Rectal smooth muscle tissue (tissue), 1 donor: Measurements from ENCODE around the gene PTPRZ1.
A peak's percentile ranks its signal among the peaks of the same experiment; 100 is the strongest.

Experiments used
- H3K27ac ChIP-seq: one replicate; pipeline ENCODE4 v1.7.0; 2013; ENCODE audit warnings: low read depth, low read length, inconsistent platforms
- H3K27me3 ChIP-seq: one replicate; pipeline ENCODE4 v1.7.0; 2013; ENCODE audit warnings: low read length; ENCODE audit not compliant: control insufficient read depth, insufficient read depth
- H3K36me3 ChIP-seq: one replicate; pipeline ENCODE4 v1.7.0; 2013; ENCODE audit warnings: low read length; ENCODE audit not compliant: control insufficient read depth, insufficient read depth
- H3K4me1 ChIP-seq: one replicate; pipeline ENCODE4 v1.7.0; 2013; ENCODE audit warnings: low read length; ENCODE audit not compliant: control insufficient read depth, insufficient read depth
- H3K4me3 ChIP-seq: one replicate; pipeline ENCODE4 v1.7.0; 2013; ENCODE audit warnings: low read length
- H3K9ac ChIP-seq: one replicate; pipeline ENCODE4 v1.7.0; 2013; ENCODE audit warnings: low read length

PTPRZ1 gene

GRCh38 chr7:121872831-121873288, at the start of gene PTPRZ1:
TSS of gene PTPRZ1 (plus strand) at chr7:121873161. CDS start at chr7:121873500, 339 bp downstream.
- H3K4me3 ChIP-seq = peak within 1 kb of the TSS; percentile 60
- no peaks in the 10 kb centered on the region for H3K4me1 ChIP-seq
- no peaks in the 10 kb centered on the region for H3K27me3 ChIP-seq
- H3K27ac ChIP-seq = no peak within 1 kb of the TSS
- H3K36me3 ChIP-seq = no peaks in the 10 kb centered on the region
- H3K9ac ChIP-seq = no peak within 1 kb of the TSS

DNA sequence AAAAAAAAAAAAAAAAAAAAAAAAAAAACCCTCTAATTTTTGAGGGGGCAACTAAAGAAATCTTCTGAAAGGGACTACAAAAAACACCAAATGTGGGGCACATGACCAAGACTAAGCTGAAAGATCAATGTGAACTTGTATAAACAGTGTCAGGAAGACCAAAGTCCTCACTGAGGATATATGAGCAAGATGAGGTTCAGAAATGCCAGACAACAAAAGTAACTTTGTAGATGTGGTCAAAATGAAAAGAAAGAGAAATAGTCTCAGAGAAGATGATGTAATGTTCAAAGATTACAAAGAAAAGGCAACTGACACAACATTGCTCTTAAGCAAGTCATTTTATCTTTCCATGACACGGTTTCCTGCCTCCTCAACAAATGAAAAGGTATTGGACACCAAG, 48.7 kb upstream of the PTPRZ1 start:
- Histone ChIP-seq H3K4me3 (no peak overlapping the region), H3K4me1 (no peaks in the 10 kb centered on the region), H3K9ac (no peak overlapping the region), H3K36me3 (no peaks in the 10 kb centered on the region), H3K27me3 (no peaks in the 10 kb centered on the region), H3K27ac (no peak overlapping the region)

GRCh38 chr7:121831351-121831750, 41.6 kb upstream of the PTPRZ1 start:
- no peaks in the 10 kb centered on the region for H3K36me3 ChIP-seq
- H3K27ac ChIP-seq = peak overlapping the region; percentile 57
- no peak overlapping the region for H3K4me3 ChIP-seq
- H3K4me1 ChIP-seq = peaks cover 2% of the 10 kb centered on the region
- H3K9ac ChIP-seq = no peak overlapping the region
- H3K27me3 ChIP-seq = no peaks in the 10 kb centered on the region

DNA sequence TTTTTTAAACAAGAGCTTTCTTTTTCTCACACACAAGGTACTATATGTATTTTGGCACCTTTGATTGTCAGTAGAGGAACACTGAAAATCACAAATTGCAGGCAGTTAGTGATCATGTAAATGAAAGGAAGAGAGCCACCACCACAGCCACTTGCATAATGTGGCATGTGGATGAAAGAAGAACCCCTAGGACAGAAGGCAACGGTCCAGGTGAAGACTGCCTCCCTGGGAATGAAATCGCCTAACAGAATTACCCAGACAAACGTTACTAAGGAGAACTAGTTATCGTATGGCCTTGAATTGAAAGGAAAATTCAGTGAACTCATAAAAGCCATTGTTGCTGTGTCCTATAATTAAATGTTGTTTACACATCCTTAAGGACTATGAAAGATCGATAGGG, 41.2 kb upstream of the PTPRZ1 start:
- peak overlapping the region; percentile 57 for H3K27ac ChIP-seq
- H3K4me1 ChIP-seq = peaks cover 2% of the 10 kb centered on the region
- no peak overlapping the region for H3K4me3 ChIP-seq
- no peaks in the 10 kb centered on the region for H3K36me3 ChIP-seq
- H3K27me3 ChIP-seq = no peaks in the 10 kb centered on the region
- H3K9ac ChIP-seq = no peak overlapping the region

DNA sequence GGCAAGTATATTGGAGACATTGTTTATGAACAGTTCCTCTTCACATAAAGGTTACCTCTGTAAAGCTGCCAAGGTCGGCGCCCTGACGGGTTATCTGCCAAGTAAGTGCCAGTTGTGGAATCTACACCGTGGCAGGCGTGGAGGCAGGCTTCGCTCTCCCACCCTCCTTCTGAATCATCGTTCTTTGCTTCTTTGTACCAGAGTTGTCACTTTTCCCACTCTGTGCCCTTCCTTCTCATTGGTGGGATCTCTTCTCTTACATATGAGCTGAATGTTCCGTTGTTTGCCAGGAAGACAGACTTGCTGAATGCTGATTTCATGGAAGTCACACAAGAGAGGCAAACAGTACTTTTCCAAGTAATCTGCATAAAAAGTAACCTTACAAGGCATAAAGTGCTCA, 40.6 kb upstream of the PTPRZ1 start:
- Histone ChIP-seq H3K36me3 (no peaks in the 10 kb centered on the region), H3K27me3 (no peaks in the 10 kb centered on the region), H3K4me3 (no peak overlapping the region), H3K9ac (no peak overlapping the region), H3K4me1 (peaks cover 2% of the 10 kb centered on the region), H3K27ac (no peak overlapping the region)

GRCh38 chr7:121833991-121834390, 39.0 kb upstream of the PTPRZ1 start:
- peaks cover 2% of the 10 kb centered on the region for H3K4me1 ChIP-seq
- no peaks in the 10 kb centered on the region for H3K36me3 ChIP-seq
- no peak overlapping the region for H3K27ac ChIP-seq
- H3K9ac ChIP-seq = no peak overlapping the region
- H3K27me3 ChIP-seq = no peaks in the 10 kb centered on the region
- H3K4me3 ChIP-seq = no peak overlapping the region

GRCh38 chr7:121837462-121837861, 35.5 kb upstream of the PTPRZ1 start:
- no peaks in the 10 kb centered on the region for H3K36me3 ChIP-seq
- H3K27me3 ChIP-seq = no peaks in the 10 kb centered on the region
- H3K9ac ChIP-seq = no peak overlapping the region
- H3K27ac ChIP-seq = no peak overlapping the region
- no peaks in the 10 kb centered on the region for H3K4me1 ChIP-seq
- H3K4me3 ChIP-seq = no peak overlapping the region

DNA sequence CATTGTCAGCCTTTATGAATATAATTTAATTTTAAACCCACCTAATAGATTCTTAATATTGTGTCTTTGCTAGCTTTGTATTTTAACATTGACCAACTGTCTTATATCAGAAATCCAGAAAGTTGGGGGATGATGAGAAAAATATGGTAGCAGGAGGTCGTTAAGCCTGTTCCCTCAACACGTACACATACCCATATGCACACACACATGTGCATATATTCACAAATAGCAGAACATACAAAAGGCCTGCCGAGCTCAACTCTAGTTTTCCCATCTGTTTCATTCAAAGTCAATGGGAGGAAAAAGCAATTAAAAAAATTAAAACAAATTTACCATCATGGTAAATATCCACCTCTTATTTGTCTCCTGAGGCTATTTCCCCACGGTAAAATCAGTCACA, 25.9 kb upstream of the PTPRZ1 start:
- no peak overlapping the region for H3K27ac ChIP-seq
- H3K27me3 ChIP-seq = no peaks in the 10 kb centered on the region
- no peak overlapping the region for H3K9ac ChIP-seq
- no peaks in the 10 kb centered on the region for H3K36me3 ChIP-seq
- H3K4me3 ChIP-seq = no peak overlapping the region
- H3K4me1 ChIP-seq = no peaks in the 10 kb centered on the region

GRCh38 chr7:121853307-121853706, 19.7 kb upstream of the PTPRZ1 start:
- no peaks in the 10 kb centered on the region for H3K27me3 ChIP-seq
- no peak overlapping the region for H3K9ac ChIP-seq
- no peaks in the 10 kb centered on the region for H3K4me1 ChIP-seq
- H3K4me3 ChIP-seq = no peak overlapping the region
- H3K36me3 ChIP-seq = no peaks in the 10 kb centered on the region
- H3K27ac ChIP-seq = no peak overlapping the region

GRCh38 chr7:121860953-121861352, 12.0 kb upstream of the PTPRZ1 start:
- Histone ChIP-seq H3K27ac (no peak overlapping the region), H3K4me3 (no peak overlapping the region), H3K27me3 (no peaks in the 10 kb centered on the region), H3K36me3 (no peaks in the 10 kb centered on the region), H3K9ac (no peak overlapping the region), H3K4me1 (no peaks in the 10 kb centered on the region)

DNA sequence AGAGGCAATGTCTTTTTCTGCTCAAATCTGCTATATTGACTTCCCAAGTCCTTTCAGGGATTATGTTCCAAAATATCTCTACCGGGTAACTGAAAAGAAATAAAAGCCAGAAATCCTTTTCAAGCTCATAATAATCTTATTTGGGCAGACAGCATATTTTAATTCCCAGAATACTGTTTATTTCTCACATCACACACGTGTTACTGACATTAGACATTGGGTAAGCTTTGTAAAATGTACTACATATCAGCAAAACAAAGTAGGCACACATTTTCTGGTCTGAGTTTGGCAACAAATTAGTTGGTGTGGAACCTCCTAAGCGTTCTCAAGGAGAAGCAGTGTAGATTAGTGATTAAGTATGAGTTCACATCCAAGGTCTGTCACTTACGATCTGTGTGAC, 10.4 kb upstream of the PTPRZ1 start:
- Histone ChIP-seq H3K36me3 (no peaks in the 10 kb centered on the region), H3K4me3 (no peak overlapping the region), H3K9ac (no peak overlapping the region), H3K27me3 (no peaks in the 10 kb centered on the region), H3K27ac (no peak overlapping the region), H3K4me1 (no peaks in the 10 kb centered on the region)

DNA sequence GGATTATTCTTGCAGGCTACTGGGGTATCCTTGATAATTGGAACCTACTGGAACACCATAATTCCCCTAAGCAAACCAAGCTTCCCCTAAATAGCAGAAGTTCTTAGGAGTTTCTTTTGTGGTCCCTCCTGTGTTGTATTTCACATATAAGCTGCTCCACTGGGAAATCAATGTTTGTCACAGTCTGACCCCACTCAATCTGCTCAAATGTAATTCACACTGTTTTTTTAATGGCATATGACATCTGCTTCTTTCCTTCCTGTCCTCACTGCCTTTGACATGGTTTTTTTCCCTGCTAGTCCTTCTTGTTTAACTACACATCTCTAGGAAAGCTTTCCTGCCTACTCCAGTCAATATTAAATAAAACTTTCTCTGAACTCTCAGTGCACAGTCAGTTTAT, 1.8 kb upstream of the PTPRZ1 start:
- Histone ChIP-seq H3K27ac (no peak overlapping the region), H3K4me3 (no peak overlapping the region), H3K4me1 (no peaks in the 10 kb centered on the region), H3K27me3 (no peaks in the 10 kb centered on the region), H3K9ac (no peak overlapping the region), H3K36me3 (no peaks in the 10 kb centered on the region)

DNA sequence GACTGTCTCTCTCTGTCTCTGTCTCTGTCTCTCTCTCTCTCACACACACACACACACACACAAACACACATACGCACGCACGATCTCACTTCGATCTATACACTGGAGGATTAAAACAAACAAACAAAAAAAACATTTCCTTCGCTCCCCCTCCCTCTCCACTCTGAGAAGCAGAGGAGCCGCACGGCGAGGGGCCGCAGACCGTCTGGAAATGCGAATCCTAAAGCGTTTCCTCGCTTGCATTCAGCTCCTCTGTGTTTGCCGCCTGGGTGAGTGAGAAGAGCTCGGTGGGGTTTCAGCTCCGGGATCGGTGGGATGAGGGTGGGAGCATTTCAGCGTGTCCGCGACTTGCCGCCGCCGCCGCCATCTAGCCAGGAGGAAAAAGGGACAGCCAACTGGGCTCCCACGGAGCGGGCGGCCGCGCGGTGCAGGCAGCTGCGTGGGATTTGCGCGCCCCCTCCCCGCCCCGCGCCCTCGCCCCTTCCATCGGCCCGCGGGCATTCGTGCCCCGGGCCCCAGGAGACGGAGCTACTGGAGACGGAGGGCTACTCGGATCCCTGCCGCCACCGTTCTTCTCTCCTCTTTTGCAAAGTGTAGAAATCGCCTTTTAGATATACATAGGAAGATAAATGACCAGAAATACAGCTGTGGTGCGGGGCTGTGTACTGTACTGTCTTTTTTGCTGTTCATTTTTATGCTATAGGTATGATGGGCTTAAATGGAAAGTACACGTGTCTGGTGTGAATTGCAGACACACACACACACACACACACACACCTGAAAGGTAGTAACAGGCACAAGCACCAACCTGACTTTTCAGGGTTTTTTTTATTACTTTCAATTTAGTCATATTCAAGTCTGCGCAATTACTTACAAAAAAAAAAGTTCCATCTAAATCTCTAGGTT, 581 bp downstream of the PTPRZ1 start:
- no peak overlapping the region for H3K27ac ChIP-seq
- no peaks in the 10 kb centered on the region for H3K36me3 ChIP-seq
- no peaks in the 10 kb centered on the region for H3K27me3 ChIP-seq
- H3K4me1 ChIP-seq = no peaks in the 10 kb centered on the region
- no peak overlapping the region for H3K9ac ChIP-seq
- H3K4me3 ChIP-seq = peak overlapping the region; percentile 60
